Measurements from ENCODE around the gene WDR70.

- TF ChIP-seq, protein P1, sequence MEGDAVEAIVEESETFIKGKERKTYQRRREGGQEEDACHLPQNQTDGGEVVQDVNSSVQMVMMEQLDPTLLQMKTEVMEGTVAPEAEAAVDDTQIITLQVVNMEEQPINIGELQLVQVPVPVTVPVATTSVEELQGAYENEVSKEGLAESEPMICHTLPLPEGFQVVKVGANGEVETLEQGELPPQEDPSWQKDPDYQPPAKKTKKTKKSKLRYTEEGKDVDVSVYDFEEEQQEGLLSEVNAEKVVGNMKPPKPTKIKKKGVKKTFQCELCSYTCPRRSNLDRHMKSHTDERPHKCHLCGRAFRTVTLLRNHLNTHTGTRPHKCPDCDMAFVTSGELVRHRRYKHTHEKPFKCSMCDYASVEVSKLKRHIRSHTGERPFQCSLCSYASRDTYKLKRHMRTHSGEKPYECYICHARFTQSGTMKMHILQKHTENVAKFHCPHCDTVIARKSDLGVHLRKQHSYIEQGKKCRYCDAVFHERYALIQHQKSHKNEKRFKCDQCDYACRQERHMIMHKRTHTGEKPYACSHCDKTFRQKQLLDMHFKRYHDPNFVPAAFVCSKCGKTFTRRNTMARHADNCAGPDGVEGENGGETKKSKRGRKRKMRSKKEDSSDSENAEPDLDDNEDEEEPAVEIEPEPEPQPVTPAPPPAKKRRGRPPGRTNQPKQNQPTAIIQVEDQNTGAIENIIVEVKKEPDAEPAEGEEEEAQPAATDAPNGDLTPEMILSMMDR (IDR thresholded peaks at IDR 0.05) = no peak
- TF ChIP-seq POLR2A (IDR thresholded peaks at IDR 0.05) (no peak), EP300 (IDR thresholded peaks at IDR 0.05) (no peak)
Measured at GRCh38 chr5:37722236-37723161, 343.4 kb downstream of the WDR70 start.

Data from ovary (tissue), 3 donors.